Inferior parietal cortex (tissue), 1 donor: ENCODE data around the gene CS.
A peak's percentile ranks its signal among the peaks of the same experiment; 100 is the strongest.

Experiments
- DNase-seq: peaks from one replicate; pipeline ENCODE4 v3.0.0-alpha.2; 2016; ENCODE audit errors: extremely low spot score

The CS gene

GRCh38 chr12:56247923-56248322, 52.2 kb downstream of the CS start:
- no peak for DNase-seq

- no peak for DNase-seq
These were observed 55.6 kb downstream of the CS start for GRCh38 chr12:56244494-56244893.

DNA sequence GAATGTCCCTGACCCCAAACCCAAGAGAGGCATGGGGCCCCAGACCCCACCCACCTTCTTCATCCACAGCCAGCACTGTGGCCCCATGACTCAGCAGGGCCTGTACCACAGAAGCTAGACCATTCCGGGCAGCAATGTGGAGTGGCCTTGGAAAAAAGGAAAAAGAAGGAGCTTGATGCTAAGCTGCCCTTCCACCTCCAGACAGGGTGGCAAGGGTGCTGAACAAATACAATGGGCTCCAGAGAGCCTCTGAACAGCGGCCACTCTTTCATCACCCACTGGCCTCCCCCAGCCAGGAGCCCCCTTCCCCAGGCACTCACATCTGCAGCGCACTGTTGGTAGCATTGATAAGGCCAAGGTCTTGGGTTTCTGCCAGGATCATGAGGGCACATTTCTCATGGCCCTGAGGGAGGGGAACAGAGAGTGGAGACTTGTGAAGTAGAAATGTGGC, 56.4 kb downstream of the CS start:
- DNase-seq = no peak

DNA sequence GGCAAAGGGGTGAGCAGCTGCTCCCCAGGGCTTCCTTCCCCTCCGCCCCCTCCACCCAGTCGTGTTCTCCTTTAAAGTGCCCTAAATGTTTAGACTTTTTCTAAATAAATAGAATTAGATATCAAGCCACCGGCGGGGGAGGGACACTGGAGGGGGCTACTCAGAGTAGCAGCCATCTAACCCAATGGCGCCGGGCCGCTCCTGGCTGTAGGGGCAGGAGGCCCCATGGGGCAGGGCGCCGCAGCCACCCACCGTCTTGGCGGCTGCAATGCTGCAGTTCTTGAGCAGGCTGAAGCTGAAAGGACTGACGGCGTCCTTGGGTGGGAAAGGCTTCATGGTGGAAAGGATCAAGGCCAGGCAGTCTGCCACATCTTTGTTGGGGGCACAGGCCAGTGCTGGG, 57.1 kb downstream of the CS start:
- no peak for DNase-seq

GRCh38 chr12:56241424-56242303, 58.5 kb downstream of the CS start:
- no peak for DNase-seq

GRCh38 chr12:56237552-56237951, 62.6 kb downstream of the CS start:
- no peak for DNase-seq

GRCh38 chr12:56236985-56237384, 63.1 kb downstream of the CS start:
- DNase-seq = no peak

DNA sequence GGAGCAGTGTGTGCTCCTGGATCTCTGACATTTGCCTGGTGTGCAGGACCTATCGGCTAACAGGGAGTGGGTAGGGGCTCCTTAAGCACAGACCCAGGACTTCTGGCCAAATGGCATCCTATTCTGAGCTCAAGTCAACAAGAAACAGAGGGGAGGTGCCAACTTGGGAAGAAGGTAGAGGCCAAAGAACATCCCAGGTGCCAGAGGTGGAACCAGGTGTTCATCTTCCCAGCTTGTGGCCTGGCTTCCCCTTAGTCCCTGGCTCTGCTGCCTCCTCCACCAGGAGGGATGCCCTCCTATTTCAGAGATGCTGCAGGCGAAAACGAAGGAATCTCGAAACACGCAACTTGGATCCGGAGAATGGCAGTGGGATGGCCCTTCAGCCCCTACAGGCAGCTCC, 64.0 kb downstream of the CS start:
- no peak for DNase-seq

DNA sequence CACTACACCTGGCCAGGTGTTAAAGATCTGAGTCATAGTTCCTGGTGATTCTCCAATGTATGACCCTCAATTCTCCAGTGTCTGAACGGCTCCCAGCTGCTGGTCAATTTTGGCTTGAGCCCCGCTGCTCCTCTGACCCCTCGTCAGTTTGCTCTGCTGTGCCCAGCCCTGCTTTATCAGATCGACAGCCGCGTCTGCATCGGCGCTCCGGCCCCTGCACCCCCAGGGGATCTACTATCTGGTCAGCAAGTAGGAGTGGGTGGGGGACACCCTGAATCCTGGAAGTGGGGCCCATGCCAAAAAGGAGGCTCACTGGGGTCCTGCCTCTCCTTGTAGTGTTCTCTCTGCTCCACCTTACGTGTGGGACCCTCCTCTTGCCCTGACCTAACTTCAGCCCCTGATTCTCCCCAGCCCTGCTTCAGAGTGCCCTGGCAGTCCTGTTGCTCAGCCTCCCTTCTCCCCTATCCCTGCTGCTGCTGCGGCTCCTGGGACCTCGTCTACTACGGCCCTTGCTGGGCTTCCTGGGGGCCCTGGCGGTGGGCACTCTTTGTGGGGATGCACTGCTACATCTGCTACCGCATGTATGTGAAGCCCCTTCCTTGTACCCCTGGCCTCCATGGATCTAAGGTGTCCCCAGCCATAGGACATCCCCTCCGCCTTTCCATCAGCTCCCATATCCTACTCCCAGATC, 65.2 kb downstream of the CS start:
- DNase-seq = no peak

- no peak for DNase-seq
These were observed 68.9 kb downstream of the CS start for GRCh38 chr12:56231184-56231582.

DNA sequence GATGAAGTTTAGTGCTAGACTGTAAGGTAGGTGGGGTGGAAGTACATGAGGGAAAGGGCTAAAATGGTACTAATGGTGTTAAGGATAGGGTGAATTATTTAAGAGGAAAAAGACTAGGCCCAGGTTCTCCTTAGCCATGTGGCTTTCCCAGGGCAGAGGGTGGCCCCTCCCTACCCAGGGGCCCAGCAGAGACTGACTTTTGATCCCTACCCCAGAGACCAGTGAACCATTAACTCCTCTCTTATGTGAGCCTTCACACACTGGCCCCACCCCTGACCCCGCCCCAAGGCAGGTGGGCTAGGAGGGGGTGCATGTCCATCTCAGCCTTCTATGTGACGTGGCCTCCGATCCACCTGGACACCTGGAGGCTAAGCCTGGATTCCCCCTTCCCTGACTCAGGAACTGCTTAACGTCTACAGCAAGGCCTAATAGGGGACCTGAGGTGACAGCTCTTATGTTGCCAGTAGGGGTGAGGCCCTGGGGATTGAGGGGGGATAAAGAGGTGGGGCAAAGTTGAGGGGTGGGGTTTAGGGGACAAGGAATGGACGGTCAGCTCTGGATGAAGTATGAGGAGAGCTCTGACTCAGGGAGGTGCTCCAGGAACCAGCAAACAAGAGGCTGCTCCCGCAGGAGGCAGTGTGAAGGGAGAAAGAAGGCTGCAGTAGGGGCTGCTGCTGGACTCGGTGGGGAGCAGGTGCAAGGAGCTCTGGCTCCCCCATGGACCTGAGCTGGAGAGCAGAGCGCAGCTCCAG, 69.5 kb downstream of the CS start:
- no peak for DNase-seq

DNA sequence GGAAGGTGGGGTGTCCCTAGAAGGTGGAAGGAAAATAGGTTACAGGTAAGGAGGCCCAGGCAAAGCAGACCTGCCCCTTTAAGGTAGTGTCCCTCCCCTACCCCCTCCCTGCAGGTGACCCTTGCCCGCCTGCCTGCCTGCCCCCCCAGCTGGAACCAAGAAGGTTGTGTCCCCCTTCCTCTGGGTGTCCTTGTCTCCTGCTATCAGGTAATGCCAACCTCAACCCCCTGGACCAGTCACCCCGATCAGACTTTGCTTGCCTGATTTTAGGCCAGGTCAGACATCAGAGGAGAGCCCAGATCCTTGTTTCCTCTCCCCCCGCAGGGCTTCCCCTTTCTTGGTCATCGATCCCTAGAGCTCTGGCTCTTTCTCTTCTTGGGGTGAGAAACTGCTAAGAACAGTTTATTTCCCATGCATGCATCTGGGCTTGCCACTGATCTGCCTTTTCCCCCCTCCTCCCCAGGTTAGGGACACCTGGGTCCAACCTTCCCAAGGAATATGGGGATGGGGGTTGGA, 70.2 kb downstream of the CS start, which contains the start of gene SLC39A5:
TSS of gene SLC39A5 (plus strand) at position 136 of the 516 bp plus-strand sequence. CDS start 1,224 bp downstream, outside the sequence.
- no peak for DNase-seq

GRCh38 chr12:56229082-56229481, 71.0 kb downstream of the CS start:
- no peak for DNase-seq

DNA sequence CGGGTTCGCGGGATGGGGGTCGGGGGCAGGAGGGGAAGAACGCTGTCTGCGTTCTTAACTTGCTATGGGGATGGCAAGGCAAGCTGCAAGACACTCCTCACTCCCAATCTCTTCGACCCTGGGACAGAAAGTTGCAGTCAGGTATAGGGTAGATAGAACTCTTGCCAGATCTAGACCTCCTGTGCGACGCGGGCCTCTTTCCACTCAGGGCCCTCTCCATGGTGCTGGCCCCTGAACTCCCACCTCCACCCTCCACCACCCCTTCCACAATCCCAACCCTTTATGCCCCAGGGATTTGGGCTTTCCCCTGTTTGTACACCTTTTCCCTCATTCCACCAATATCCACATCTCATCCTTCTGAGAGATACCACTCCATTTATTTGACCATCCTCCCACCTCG, 75.2 kb downstream of the CS start:
- no peak for DNase-seq

- peak; percentile 99 for DNase-seq
These were observed 75.9 kb downstream of the CS start, which contains the start of gene NABP2 for GRCh38 chr12:56224102-56224701. Gene NABP2 (plus strand): TSS chr12:56224342. CDS start chr12:56224857, 515 bp downstream.

- DNase-seq = no peak
These were observed 76.5 kb downstream of the CS start for GRCh38 chr12:56223571-56224101.

- DNase-seq = no peak
These were observed 77.6 kb downstream of the CS start for GRCh38 chr12:56222531-56222895.

GRCh38 chr12:56221757-56222530, 78.2 kb downstream of the CS start, which contains the start of gene RNF41:
Gene RNF41 (minus strand): TSS chr12:56221922. CDS start chr12:56214047, 7,875 bp downstream.
- DNase-seq = peak; percentile 96
